ENCODE measurements around the gene CDH4. TPM values are rescaled to one million over a fixed set of nuclear protein-coding genes. Genes with fewer than 3 reads are reported as not detected.

The CDH4 gene
- total and polyA plus RNA-seq, 2 donors (not counting 1 experiment from before 2014, with no cell fraction given): not detected

DNA sequence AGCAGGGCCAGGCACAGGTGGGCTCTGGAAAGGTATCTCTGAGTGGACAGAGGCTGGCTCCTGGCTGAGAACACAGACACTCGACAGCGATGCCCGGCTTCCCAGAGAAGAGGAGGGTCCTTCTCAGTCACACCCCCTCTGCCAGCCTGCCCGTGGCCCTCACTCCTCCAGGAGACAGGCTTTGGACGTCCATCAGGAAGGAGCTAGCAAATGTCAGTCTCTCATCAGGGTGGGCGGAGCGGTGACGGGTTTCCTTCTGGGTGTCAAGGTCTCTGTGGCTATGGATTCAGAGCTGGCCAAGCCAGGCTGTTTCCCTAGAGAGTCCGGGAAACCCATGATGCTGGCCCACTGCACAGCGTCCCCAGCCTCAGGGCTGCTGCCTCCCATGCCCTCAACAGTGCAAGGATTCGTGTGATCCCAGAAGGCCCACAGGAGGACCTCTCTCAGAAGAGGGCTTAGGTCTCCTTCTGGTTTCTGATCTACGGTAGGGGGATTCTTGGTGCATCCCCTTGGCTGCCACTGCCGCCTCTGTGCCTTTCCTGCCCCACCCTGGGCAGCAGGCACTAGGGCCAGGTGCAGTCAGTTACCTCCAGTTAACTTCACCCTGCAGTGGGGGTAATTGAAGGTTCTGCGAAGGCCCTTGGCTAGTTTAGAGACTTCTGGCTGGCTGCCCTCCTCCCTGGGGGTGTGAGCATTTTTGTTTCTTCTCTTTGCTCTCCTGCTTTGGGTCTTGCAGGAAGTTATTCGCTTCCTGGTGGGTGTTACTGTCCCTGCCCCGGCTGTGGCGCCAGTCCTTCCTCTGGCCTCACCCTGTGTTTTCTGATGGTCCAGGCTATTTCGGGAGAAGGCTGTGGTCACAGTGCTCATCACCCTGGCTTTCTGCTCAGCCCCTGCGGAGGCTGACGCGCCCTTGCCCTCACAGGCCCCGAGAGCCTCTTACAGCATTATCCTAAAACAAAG is 80.2 kb downstream of the CDH4 start:
- no peak overlapping the region for H3K27ac Mint-ChIP-seq
- no peak overlapping the region for H3K4me3 ChIP-seq (ENCODE audit: control extremely low read depth in 1 of 5, extremely low read depth in 1 of 5, insufficient read depth in 1 of 5, low read depth in 2 of 5, low read length in 4 of 5)
- peaks cover 3% of the 10 kb centered on the region for H3K9me3 Mint-ChIP-seq (ENCODE audit: insufficient read depth)
- no peak overlapping the region for H3K27ac ChIP-seq (ENCODE audit: low read length in 2 of 2)
- no peak overlapping the region for H3K4me2 ChIP-seq (replicated peaks; ENCODE audit: low read depth, low read length, poor library complexity, severe bottlenecking)
- CTCF ChIA-PET: no interaction called here
- POLR2A ChIA-PET: no interaction called here
- no peak overlapping the region for H3K4me3 Mint-ChIP-seq
- ATAC-seq (ENCODE audit: low read depth): no peak
- no peaks in the 10 kb centered on the region for H3K4me1 Mint-ChIP-seq
- H4K20me1 ChIP-seq (ENCODE audit: control insufficient read depth, insufficient read depth, low read length, poor library complexity, severe bottlenecking): no peaks in the 10 kb centered on the region
- no peak overlapping the region for H2AFZ ChIP-seq (ENCODE audit: insufficient read depth, low read depth, low read length, poor library complexity, severe bottlenecking)
- no peaks in the 10 kb centered on the region for H3K27me3 Mint-ChIP-seq
- WGBS (ENCODE audit: insufficient coverage): 64% methylated on average over 18 of the region's 22 CpGs
- no peaks in the 10 kb centered on the region for H3K27me3 ChIP-seq (replicated peaks in 1 of 4; ENCODE audit: control extremely low read depth in 1 of 4, control insufficient read depth in 3 of 4, insufficient read depth in 4 of 4, low read length in 3 of 4)
- TF ChIP-seq, protein P1, sequence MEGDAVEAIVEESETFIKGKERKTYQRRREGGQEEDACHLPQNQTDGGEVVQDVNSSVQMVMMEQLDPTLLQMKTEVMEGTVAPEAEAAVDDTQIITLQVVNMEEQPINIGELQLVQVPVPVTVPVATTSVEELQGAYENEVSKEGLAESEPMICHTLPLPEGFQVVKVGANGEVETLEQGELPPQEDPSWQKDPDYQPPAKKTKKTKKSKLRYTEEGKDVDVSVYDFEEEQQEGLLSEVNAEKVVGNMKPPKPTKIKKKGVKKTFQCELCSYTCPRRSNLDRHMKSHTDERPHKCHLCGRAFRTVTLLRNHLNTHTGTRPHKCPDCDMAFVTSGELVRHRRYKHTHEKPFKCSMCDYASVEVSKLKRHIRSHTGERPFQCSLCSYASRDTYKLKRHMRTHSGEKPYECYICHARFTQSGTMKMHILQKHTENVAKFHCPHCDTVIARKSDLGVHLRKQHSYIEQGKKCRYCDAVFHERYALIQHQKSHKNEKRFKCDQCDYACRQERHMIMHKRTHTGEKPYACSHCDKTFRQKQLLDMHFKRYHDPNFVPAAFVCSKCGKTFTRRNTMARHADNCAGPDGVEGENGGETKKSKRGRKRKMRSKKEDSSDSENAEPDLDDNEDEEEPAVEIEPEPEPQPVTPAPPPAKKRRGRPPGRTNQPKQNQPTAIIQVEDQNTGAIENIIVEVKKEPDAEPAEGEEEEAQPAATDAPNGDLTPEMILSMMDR (IDR thresholded peaks at IDR 0.05): no peak
- DNase-seq: no peak
- no peaks in the 10 kb centered on the region for H3K36me3 ChIP-seq (replicated peaks in 1 of 2; ENCODE audit: control extremely low read depth in 1 of 2, control insufficient read depth in 1 of 2, extremely low read depth in 1 of 2, insufficient read depth in 2 of 2, low read length in 1 of 2)
- H3K9me3 ChIP-seq (ENCODE audit: control extremely low read depth in 1 of 3, control insufficient read depth in 2 of 3, insufficient read depth in 1 of 3, low read length in 2 of 3): peaks cover 0 to 32% (median 0%) of the 10 kb centered on the region in 3 donors
- intact Hi-C loops (cut with micrococcal nuclease): no loop called here
- H3K9ac ChIP-seq (ENCODE audit: low read length): no peak overlapping the region
- H3K4me1 ChIP-seq (ENCODE audit: control insufficient read depth in 2 of 2, insufficient read depth in 2 of 2, low read length in 2 of 2): no peaks in the 10 kb centered on the region
- H3K79me2 ChIP-seq (ENCODE audit: control insufficient read depth, insufficient read depth, low read length): no peaks in the 10 kb centered on the region

- no peaks in the 10 kb centered on the region for H3K79me2 ChIP-seq (ENCODE audit: control insufficient read depth, insufficient read depth, low read length)
- H3K27ac Mint-ChIP-seq: no peak overlapping the region
These were observed 81.5 kb downstream of the CDH4 start for GRCh38 chr20:61333484-61334108.

More at GRCh38 chr20:61333484-61334108, 81.5 kb downstream of the CDH4 start:
- no peaks in the 10 kb centered on the region for H3K36me3 ChIP-seq (replicated peaks in 1 of 2; ENCODE audit: control extremely low read depth in 1 of 2, control insufficient read depth in 1 of 2, extremely low read depth in 1 of 2, insufficient read depth in 2 of 2, low read length in 1 of 2)
- no peak overlapping the region for H2AFZ ChIP-seq (ENCODE audit: insufficient read depth, low read depth, low read length, poor library complexity, severe bottlenecking)
- no peaks in the 10 kb centered on the region for H4K20me1 ChIP-seq (ENCODE audit: control insufficient read depth, insufficient read depth, low read length, poor library complexity, severe bottlenecking)
- Mint-ChIP-seq H3K4me1 (no peaks in the 10 kb centered on the region), H3K9me3 (ENCODE audit: insufficient read depth) (peaks cover 3% of the 10 kb centered on the region), H3K27me3 (no peaks in the 10 kb centered on the region), H3K4me3 (no peak overlapping the region)
- DNase-seq (no peak), ATAC-seq (ENCODE audit: low read depth) (no peak)
- CTCF ChIA-PET: no interaction called here
- TF ChIP-seq EZH2 (IDR thresholded peaks at IDR 0.05; ENCODE audit: borderline replicate concordance, insufficient read depth, low read depth, low read length, poor library complexity, severe bottlenecking): no peak
- TF ChIP-seq, protein P1 (IDR thresholded peaks at IDR 0.05): no peak
- H3K27me3 ChIP-seq (replicated peaks in 1 of 4; ENCODE audit: control extremely low read depth in 1 of 4, control insufficient read depth in 3 of 4, insufficient read depth in 4 of 4, low read length in 3 of 4): no peaks in the 10 kb centered on the region
- H3K4me3 ChIP-seq (ENCODE audit: control extremely low read depth in 1 of 5, extremely low read depth in 1 of 5, insufficient read depth in 1 of 5, low read depth in 2 of 5, low read length in 4 of 5): no peak overlapping the region
- H3K4me1 ChIP-seq (ENCODE audit: control insufficient read depth in 2 of 2, insufficient read depth in 2 of 2, low read length in 2 of 2): no peaks in the 10 kb centered on the region
- H3K9me3 ChIP-seq (ENCODE audit: control extremely low read depth in 1 of 3, control insufficient read depth in 2 of 3, insufficient read depth in 1 of 3, low read length in 2 of 3): peaks cover 0 to 32% (median 0%) of the 10 kb centered on the region in 3 donors
- H3K27ac ChIP-seq (ENCODE audit: low read length in 2 of 2): no peak overlapping the region
- no peak overlapping the region for H3K9ac ChIP-seq (ENCODE audit: low read length)
- 87% methylated on average over 9 of the region's 9 CpGs for WGBS (ENCODE audit: insufficient coverage)
- H3K4me2 ChIP-seq (replicated peaks; ENCODE audit: low read depth, low read length, poor library complexity, severe bottlenecking): no peak overlapping the region
- intact Hi-C loops (cut with micrococcal nuclease): no loop called here
- POLR2A ChIA-PET: no interaction called here

Measured in B cell (primary cell).